Duodenal mucosa (tissue), 2 donors: Measurements from ENCODE around the gene MCF2L.

Source experiments
- H3K27ac ChIP-seq: one replicate; pipeline ENCODE4 v1.7.0; 2013; ENCODE audit warnings: low read depth, low read length
- H3K27me3 ChIP-seq, 2 donors: one replicate each; pipeline ENCODE4 v1.7.0; 2013; ENCODE audit warnings: low read length in 2 of 2, control low read depth in 1 of 2; ENCODE audit not compliant: insufficient read depth in 2 of 2, control insufficient read depth in 1 of 2
- H3K36me3 ChIP-seq, 2 donors: one replicate each; pipeline ENCODE4 v1.7.0; 2013; ENCODE audit warnings: low read length in 2 of 2, control low read depth in 1 of 2; ENCODE audit not compliant: insufficient read depth in 2 of 2, control insufficient read depth in 1 of 2
- H3K4me1 ChIP-seq, 2 donors: one replicate each; pipeline ENCODE4 v1.7.0; 2013; ENCODE audit warnings: low read length in 2 of 2, control low read depth in 1 of 2; ENCODE audit not compliant: insufficient read depth in 2 of 2, control insufficient read depth in 1 of 2
- H3K4me3 ChIP-seq, 2 donors: one replicate each; pipeline ENCODE4 v1.7.0; 2013; ENCODE audit warnings: low read length in 2 of 2, low read depth in 1 of 2
- H3K9ac ChIP-seq, 2 donors: one replicate each; pipeline ENCODE4 v1.7.0; 2013; ENCODE audit warnings: low read length in 2 of 2, low read depth in 1 of 2
- H3K9me3 ChIP-seq, 2 donors: one replicate each; pipeline ENCODE4 v1.7.0; 2013; ENCODE audit warnings: low read length in 2 of 2, control low read depth in 1 of 2; ENCODE audit not compliant: control insufficient read depth in 1 of 2

Gene MCF2L

DNA sequence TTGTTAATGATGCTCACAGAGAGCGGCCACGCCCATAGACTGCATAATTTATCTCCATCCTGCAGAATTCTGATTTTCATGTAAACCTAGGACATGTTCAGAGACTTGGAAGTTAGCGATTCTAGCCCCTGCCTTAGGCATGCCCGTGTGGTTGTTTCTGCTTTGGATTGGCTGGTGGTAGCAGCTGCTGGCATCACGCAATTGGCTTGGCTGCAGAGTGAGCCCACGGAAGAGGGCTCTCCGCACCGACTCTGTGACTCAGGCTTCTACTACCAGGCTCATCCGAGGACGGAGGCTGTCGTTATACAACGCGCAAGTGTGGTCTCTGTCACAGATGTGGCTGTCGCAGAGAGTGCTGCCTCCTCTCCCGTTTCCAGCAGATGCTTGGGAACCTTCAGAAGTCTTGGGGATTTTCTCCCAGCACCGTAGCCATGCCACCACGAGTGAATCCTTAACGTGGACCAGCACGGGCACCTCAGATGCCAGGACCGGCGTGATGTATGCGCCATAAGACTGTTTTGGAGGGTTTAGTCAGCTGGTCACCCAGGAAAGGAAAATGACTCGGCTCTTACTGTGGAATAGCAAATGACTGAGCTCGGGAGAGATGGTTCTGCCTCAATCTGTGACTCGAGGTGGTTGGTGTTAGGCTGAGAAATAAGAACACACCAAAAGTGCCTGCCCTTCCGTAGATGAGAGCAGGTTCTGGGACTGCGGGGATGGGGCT is 75.5 kb downstream of the MCF2L start:
- Histone ChIP-seq H3K9me3 (no peaks in the 10 kb centered on the region), H3K36me3 (peaks cover 3 to 6% of the 10 kb centered on the region in 2 donors), H3K27me3 (no peaks in the 10 kb centered on the region), H3K27ac (no peak overlapping the region), H3K4me3 (no peak overlapping the region), H3K9ac (no peak overlapping the region), H3K4me1 (no peaks in the 10 kb centered on the region)

DNA sequence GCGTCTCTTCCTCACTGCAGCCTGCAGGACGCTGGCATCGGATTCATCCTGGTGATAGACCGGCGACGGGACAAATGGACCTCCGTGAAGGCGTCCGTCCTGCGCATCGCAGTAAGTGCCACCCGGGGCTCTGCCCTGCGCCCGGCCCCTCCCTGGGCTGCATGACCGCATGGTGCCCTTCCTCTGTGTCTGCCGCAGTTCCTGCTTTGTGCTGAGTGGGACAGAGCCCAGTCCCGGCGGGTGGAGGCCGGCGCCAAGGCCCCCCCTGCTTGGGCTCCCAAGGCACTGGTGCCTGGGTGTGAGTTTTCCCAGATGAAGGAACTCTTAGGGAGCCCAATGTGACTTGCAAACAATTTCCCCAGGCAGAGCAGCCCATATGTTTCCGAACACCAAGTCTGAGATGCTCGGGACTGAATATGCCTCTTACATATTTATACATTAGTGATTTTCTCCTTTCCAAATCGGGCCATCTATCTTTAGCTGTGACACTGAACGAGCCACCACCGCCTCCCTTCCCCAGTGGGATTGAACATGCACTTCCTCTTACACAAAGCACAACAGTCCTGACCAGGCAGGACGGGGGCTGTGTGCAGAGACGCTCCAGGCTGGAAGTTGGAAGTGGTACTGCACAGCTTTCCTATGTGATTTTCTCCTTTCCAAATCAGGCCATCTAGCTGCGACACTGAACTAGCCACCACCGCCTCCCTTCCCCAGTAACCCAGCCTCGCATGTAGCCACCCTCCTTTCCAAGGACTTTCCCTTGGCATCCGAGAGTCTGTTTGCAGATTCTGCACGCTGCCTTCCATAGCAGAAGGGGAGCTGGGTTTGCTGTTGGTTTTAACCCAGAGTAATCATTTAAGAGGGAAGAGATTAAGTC is 76.5 kb downstream of the MCF2L start:
- H3K9ac ChIP-seq = no peak overlapping the region
- H3K9me3 ChIP-seq = no peaks in the 10 kb centered on the region
- H3K27me3 ChIP-seq = no peaks in the 10 kb centered on the region
- no peak overlapping the region for H3K27ac ChIP-seq
- H3K36me3 ChIP-seq = peaks cover 3 to 6% of the 10 kb centered on the region in 2 donors
- no peaks in the 10 kb centered on the region for H3K4me1 ChIP-seq
- no peak overlapping the region for H3K4me3 ChIP-seq

DNA sequence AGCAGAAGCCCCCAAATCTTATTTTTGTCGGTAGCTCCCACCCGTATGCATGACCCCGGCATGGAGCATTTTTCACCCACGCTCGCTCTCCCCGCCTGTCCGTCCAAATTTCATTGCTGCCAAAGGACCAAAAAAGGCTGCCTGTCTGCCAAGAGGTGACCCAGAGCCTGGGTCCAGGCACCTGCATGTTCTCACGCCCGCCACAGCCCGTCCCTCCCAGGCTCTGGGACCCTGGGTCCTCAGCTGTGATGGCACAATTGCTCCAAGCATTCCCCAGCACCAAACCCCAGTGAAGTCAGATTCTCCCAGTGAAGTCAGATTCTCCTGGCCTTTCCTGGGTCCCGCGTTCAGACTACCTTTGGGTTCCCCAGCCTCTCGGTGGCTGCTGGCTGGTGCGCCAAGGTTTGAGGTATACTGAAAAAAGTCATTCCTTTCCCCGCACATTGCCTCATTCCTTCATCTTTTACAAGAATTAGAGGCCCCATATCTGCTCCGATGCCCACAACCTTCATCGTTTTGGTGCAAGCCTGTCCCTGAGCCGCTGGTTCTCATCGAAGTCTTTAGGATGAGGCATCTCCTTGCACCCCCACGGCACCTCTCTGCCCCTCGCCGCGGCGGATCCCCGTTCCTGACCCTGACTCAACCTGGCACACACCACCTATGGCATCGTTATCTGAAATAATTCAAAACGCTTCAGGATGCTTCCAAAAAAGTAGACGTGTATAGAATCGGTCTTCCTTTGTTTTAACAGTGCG is 77.3 kb downstream of the MCF2L start:
- Histone ChIP-seq H3K27ac (no peak overlapping the region), H3K36me3 (peaks cover 3 to 6% of the 10 kb centered on the region in 2 donors), H3K4me3 (no peak overlapping the region), H3K27me3 (no peaks in the 10 kb centered on the region), H3K9ac (no peak overlapping the region), H3K4me1 (no peaks in the 10 kb centered on the region), H3K9me3 (no peaks in the 10 kb centered on the region)

DNA sequence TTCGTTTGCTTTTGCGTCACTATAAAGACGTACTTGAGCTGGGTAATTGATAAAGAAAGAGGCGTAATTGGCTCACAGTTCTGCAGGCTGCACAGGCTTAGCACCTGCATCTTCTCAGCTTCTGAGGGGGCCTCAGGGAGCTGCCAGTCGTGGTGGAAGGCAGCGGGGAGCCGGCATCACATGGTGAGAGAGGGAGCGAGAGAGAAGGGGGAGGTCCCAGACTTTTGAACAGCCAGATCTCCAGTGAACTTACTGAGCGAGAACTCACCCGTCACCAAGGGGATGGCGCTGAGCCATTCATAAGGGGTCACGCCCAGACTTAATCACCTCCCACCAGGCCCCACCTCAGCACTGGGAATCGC is 77.8 kb downstream of the MCF2L start:
- Histone ChIP-seq H3K36me3 (peaks cover 3 to 6% of the 10 kb centered on the region in 2 donors), H3K27ac (no peak overlapping the region), H3K9me3 (no peaks in the 10 kb centered on the region), H3K4me1 (no peaks in the 10 kb centered on the region), H3K27me3 (no peaks in the 10 kb centered on the region), H3K9ac (no peak overlapping the region), H3K4me3 (no peak overlapping the region)

DNA sequence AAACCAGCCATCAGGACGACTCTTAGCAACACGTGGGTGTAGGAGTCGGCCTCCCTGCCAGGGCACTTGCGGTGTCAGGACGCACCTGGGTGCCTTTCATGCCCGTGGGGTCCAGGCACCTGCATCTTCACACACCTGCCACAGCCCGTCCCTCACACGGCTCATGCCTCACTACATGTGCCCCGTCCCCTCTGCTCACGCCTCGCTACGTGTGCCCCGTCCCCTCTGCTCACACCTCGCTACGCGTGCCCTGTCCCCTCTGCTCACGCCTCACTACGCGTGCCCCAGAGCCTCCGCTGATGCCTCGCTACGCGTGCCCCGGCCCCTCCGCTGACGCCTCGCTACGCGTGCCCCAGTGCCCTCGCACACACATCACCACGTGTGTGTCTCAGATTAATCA is 78.6 kb downstream of the MCF2L start:
- H3K9ac ChIP-seq = no peak overlapping the region
- H3K36me3 ChIP-seq = peaks cover 3 to 8% of the 10 kb centered on the region in 2 donors
- no peaks in the 10 kb centered on the region for H3K9me3 ChIP-seq
- no peak overlapping the region for H3K4me3 ChIP-seq
- no peaks in the 10 kb centered on the region for H3K4me1 ChIP-seq
- H3K27ac ChIP-seq = no peak overlapping the region
- no peaks in the 10 kb centered on the region for H3K27me3 ChIP-seq

DNA sequence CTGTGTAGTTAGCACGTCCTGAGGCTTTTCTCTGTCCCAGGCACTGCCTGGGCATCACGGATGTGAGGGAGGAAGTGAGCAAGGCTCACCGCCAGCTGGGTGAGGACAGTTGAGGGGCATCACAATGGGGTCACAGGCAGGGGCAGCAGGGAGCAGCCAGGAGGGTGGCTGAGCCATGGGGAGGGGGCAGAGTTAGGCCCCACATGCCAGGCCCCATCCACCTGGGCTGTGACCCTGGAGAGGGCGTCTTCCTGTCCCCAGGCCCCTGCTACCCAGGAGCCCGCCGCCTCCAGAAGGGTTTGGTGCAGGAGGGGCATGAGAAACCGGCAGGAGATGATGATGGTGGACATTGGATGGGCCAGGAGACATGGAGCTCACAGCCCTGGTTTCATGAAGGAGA is 79.8 kb downstream of the MCF2L start:
- Histone ChIP-seq H3K27me3 (no peaks in the 10 kb centered on the region), H3K4me3 (no peak overlapping the region), H3K36me3 (peaks cover 3 to 13% of the 10 kb centered on the region in 2 donors), H3K9me3 (no peaks in the 10 kb centered on the region), H3K4me1 (no peaks in the 10 kb centered on the region), H3K9ac (no peak overlapping the region), H3K27ac (no peak overlapping the region)

DNA sequence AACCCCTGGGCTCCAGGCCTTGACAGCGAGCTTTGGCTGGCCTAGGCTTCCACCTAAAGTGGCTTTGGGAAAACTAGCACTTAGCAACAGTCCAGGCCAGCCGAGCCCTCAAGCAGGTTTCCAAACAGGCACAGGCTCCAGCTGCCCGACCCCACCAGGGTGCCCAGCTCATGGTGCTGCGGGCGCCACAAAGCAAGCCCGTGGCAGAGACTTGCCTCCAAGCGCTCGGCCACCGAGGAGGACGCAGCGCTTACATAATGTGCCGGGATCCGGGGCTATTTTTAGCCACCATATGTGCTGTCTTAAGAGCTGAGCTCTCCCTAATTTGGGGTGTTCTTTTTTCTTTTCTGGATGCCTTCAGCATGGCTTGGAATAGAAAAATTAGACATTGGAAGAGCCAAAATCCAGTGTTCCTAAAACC is 80.5 kb downstream of the MCF2L start:
- no peaks in the 10 kb centered on the region for H3K4me1 ChIP-seq
- no peak overlapping the region for H3K9ac ChIP-seq
- no peak overlapping the region for H3K27ac ChIP-seq
- no peak overlapping the region for H3K4me3 ChIP-seq
- no peaks in the 10 kb centered on the region for H3K9me3 ChIP-seq
- peaks cover 3 to 13% of the 10 kb centered on the region in 2 donors for H3K36me3 ChIP-seq
- H3K27me3 ChIP-seq = no peaks in the 10 kb centered on the region

DNA sequence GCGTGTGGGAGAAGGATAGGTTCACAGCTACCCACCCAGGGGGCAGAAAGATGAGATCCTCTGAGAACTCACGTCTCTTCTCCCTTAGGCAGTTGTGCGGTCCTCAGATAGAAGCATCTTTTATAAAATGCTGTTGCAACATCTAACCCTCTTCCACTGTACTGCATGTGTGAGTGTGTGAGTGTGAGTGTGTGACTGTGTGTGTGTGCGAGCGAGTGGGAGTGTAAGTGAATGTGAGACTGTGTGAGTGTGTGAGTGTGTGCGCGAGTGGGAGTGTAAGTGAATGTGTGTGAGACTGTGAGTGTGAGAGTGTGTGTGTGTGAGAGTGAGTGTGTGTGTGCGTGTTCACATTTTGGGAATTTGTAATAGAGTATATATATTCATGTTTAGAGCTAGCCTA is 81.0 kb downstream of the MCF2L start:
- H3K36me3 ChIP-seq = peaks cover 3 to 13% of the 10 kb centered on the region in 2 donors
- no peaks in the 10 kb centered on the region for H3K9me3 ChIP-seq
- no peak overlapping the region for H3K4me3 ChIP-seq
- no peaks in the 10 kb centered on the region for H3K4me1 ChIP-seq
- no peak overlapping the region for H3K9ac ChIP-seq
- no peaks in the 10 kb centered on the region for H3K27me3 ChIP-seq
- H3K27ac ChIP-seq = no peak overlapping the region

DNA sequence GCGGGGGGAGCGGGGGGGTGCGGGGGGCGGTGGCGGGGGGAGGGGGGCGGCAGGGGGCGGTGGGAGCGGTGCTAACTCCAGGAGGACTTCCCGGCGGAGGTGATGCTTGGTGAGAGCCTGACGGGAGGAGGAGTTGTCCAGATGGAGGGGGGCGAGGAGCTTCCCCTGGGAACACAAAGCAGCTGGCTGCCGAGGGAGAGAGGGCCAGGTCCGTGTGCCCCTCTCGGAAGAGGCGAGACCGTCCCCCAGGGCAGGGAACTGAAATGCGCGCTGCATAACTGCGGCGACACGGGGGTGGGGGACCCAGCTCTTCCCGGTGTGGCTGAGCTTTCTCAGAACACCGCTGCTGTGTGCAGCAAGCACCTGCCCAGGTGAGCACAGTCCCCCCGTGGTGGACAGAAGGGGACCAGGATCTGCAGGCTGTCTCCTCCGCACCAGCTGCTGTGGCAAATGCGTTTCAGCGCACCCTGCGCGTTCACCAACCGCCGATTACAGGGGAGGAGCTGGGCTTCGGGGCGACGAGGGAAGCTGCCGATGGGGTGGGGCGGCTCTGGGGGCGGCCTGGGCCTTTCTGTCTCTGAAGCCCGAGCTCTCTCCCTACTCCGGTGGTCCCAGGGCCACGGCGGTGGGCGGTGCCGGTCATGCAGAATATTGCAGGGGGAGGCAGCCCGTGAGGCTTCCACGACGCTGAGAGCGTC is 81.9 kb downstream of the MCF2L start:
- Histone ChIP-seq H3K36me3 (peaks cover 3 to 13% of the 10 kb centered on the region in 2 donors), H3K27me3 (peaks cover 0 to 2% of the 10 kb centered on the region in 2 donors), H3K4me1 (no peaks in the 10 kb centered on the region), H3K9me3 (no peaks in the 10 kb centered on the region), H3K9ac (no peak overlapping the region), H3K4me3 (no peak overlapping the region), H3K27ac (no peak overlapping the region)
